GM19238 (cell line): ENCODE measurements around the gene ZDHHC11B.
"Not testable (repeated sequence)": the region's sequence is repeated elsewhere in the genome, so short reads cannot be mapped to it uniquely, and the experiment has no call there.

ENCODE experiments used
- DNase-seq: peaks from one replicate; pipeline ENCODE4 v3.0.0; 2011; ENCODE audit warnings: low spot score; ENCODE audit not compliant: insufficient read length

Gene ZDHHC11B

DNA sequence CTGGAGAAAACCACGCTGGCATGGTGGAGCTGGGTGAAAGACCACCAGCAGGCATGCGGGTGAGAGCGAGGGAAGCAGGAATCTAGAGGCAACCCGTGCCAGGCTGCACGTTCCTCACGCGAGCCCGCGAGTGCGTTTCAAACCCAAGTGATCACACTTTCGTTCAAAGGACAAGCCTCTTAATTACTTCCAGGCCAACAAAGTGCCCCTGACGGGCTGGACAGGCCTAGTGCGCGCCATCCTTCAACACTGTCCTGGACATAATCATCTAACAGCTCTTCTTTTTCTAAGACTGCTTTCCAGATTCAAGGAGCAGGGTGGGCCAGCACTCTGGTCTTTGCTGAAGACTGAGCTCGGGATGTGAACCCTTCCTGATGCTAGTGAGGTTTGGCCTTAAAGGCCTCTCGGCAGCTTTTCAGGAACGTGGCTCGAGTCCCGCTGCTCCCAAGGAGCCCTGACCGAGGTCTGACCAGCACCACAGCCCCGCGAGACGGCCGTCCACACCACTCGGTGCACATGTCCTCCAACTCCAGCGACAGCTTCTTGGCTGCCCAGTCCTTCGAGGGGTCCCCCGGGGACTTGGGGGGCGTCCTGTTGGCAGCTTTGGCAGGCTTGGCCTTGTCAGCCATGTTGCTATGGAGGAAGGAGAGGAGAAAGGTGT lies 14.9 kb downstream of the ZDHHC11B start:
- not testable (repeated sequence) for DNase-seq

DNA sequence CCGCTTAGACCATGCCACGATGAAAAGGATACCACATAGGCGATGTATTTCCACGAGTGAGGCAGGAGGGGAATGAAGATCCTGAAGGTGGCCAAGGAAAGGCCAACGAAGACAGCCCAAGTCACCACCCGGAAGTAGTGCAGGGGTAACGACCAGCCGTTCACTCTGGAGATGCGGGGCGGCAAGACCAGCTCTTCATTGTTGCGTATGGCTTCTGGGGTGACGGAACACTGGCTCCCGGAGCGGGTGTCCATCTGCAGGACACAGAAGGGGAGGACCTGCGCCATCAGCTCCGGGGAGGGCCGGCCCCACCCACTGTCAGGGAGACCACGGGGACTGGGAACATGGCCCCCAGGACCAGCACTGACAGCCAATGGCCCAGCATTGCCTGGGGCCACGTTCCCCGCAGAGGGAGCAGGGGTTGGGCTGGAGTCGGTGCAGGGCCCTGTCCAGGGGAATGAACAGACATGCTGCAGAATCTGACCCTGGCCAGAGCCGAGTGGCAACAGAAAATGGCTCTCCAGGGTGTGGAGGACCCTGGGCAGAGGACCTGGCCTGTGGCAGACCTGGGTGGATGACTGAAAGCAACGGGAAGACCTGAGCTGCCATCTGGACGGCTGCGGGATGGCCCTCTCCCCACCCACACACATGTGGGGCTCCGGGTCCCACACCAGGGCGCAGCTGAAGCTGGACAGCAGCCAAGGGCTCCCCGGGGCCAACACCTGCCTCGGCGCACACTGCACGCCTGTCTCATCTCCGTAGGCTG lies 17.7 kb downstream of the ZDHHC11B start:
- no peak for DNase-seq

DNA sequence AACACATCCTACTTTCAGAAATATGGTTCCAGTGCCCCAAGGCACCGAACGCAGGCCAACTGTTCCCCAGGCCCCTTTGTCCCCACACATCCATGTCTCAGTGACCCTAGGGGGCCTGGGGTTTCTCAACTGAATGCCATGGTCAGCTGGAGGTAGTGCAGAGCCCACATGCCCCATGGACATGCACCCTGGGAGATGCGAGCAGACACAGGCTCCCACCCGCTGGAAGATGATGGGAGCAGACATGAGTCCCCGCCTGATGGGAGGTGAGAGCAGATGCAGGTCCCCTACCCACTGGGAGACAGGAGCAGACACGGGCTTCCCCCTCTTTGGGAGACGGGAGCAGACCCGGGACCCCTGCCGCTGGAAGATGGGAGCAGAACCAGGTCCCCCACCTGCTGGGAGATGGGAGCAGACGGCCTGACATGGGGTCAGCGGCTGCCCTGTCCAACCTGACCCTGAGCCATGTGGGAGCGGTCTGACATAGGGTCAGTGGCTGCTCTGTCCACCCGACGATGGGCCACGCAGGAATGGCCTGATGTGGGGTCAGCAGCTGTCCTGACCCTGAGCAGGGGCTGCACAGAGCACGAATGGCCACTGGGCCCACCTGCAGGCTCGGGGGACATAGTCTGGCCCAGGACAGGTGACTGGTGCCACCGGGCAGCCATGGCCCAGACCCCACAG lies 18.4 kb downstream of the ZDHHC11B start:
- no peak for DNase-seq

DNA sequence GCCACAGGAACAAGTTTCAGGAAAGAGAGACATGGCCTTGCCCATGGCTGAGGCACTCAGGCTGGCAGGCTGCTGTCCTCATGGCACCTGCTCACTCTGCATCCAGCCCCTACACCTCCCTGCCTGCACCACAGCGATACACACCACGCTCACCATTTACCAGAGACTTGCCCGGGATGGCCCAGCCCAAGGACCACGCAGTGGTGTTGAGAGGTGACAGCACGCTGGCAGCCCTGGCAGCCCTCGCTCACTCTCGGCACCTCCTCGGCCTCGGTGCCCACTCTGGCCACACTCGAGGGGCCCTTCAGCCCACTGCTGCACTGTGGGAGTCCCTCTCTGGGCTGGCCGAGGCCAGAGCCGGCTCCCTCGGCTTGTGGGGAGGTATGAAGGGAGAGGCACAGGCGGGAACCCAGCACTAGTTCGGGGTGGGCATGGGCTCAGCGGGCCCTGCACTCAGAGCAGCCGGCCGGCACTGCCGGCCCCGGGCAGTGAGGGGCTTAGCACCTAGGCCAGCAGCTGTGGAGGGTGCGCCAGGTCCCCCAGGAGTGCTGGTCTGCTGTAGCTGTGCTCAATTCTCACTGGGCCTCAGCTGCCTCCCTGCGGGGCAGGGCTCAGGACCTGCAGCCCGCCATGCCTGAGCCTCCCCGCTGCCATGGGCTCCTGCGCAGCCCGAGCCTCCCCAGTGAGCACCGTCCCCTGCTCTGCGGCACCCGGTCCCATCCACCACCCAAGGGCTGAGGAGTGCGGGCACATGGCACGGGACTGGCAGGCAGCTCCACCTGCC lies 20.3 kb downstream of the ZDHHC11B start:
- no peak for DNase-seq

DNA sequence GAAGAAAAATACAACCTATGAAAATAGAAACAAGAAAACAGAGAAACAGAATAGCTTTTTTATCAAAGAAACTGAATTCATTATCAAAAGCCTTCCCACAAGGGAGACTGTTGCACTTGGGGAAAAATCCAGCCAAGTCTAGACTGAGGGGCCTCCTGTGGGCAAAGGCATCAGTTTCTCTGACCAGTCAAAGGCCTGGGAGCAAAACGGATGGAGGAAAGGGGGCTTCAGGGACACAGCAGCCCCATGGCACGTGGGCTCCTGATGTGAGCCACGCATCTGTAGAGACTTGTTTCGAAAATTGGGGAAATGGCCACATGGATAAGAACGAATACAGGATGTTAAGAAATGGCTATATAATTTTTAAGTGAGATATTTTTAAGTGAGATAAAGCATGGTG lies 21.1 kb downstream of the ZDHHC11B start:
- DNase-seq = no peak

DNA sequence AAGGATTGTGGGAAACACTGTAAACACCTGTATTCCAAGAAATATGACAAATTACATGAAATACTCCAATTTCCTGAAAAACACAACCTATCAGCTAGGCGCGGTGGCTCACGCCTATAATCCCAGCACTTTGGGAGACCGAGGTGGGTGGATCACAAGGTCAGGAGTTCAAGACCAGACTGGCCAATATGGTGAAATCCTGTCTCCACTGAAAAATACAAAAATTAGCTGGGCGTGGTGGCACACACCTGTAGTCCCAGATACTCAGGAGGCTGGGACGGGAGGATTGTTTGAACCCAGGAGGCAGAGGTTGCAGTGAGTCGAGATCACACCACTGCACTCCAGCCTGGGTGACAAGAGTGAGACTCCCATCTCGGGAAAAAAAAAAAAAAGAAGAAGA lies 21.5 kb downstream of the ZDHHC11B start:
- not testable (repeated sequence) for DNase-seq

DNA sequence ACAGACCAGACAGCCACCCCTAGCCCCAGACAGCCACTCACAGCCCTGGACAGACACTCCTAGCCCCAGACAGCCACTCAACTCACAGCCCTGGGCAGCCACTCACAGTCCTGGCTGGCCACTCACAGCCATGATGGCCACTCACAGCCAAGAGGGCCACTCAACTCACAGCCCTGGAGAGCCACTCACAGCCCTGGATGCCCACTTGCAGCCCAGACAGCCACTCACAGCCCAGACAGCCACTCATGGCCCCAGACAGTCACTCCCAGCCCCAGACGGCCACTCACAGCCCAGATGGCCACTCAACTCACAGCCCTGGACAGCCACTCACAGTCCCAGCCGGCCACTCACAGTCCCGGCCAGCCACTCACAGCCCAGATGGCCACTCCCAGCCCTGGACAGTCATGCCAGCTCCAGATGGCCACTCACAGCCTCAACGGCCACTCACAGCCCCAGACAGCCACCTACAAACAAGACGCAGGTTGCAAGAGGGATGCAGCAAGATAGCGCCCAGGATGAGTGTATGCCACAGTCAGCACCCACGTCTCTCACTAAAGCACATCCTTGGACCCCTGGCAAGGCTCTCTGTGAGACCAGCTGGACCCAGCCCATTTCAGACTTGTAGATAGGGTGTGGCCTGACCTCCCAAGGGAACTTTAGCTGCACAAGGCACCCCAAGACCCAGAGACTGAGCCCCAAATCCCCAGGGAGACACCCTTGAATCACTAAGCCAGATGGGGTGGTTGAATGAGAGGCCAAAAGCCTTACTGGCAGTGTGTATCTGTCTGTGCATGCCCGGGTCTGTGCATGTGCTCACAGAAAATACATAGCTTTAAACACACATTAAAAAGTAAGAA lies 22.4 kb downstream of the ZDHHC11B start:
- DNase-seq = no peak

DNA sequence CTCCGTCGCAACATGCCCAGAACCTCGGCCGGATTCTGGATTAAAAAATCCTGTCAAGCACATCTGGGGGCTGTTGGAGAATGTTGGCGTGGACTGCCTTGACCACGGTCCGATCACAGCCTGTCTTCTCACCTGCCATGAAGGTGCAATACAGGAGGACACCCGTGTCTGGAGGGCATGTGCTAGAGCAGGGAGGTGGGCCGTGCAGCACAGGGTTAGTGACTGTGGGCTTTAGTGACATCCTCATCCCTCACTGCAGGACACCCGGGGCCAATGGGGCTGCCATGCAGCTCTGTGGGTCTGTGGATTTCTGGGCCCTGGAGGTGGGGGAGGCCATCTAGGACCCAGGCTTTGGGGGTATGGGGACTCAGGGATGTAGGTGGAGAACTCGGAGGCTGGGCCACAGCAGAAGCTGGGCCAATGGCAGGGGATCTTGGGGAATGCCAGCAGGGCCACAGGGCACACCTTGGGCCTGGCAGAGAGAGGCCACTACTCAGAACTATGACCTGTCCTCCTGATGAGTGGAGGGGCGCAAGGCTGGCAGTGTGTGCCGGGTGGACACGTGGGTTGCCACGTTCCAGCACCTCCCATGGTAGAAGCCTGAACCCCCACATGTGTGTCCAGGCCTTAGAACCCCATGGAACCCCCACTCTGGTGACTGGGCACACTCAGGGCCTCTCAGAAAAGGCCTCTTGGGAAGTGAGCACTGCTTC lies 23.3 kb downstream of the ZDHHC11B start:
- no peak for DNase-seq

DNA sequence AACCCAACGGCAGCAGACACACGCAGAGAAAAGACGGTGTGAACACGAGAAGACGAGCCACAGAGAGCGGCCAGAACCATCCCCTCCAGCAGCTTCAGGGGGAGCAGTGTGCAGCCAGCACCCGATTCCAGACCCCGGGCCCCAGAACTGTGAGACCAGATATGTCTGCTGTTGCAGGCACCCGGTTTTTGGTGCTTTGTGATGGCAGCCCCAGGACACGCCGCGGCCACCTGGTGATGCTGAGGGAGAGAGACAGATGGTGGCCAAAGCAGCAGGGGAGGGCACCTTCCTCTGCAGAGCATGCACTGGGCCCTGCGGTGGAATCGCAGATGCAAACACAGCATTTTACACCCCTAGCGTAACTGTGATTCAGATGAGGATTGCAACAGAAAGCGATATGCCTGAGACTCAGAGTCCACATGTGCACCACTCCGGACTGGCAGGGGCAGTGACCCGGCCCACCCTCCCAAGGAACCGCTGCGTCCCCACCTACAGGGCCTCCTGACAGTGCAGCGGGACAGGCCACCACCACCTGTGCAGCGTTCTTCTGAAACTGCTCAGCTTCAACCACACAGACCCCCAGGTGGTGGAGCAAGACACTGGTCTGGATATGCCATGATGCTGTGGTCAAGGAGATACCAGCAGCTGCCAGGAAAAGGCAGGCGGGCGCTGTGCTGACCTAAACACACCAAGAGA lies 24.0 kb downstream of the ZDHHC11B start:
- DNase-seq = no peak

DNA sequence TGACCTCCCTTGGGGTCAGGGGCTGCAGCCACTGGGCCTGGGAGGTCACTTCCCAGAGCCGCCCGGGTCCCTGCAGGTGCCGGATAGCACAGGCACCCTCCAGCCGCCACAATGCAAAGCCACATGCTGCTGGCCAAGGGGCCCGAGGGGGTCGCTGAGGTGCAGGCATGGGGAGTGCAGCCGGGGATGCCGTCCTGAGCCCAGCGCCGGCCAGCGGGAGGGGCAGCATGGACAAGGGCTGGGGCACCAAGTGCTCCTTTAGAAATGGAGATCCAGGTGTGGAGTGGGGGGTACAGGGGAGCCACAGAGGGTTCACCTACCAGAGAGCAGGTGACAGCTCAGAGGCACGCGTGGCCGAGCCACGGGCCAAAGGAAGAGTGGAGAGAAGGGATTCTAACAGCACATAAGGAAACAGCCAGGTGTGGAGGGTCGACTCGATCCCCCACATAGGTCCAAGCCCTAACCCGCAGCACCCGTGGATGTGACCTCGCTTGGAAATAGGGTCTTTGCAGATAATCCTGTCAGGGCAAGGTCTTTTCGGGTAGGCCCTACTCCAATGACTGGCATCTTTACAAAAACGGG lies 24.7 kb downstream of the ZDHHC11B start:
- DNase-seq = no peak

DNA sequence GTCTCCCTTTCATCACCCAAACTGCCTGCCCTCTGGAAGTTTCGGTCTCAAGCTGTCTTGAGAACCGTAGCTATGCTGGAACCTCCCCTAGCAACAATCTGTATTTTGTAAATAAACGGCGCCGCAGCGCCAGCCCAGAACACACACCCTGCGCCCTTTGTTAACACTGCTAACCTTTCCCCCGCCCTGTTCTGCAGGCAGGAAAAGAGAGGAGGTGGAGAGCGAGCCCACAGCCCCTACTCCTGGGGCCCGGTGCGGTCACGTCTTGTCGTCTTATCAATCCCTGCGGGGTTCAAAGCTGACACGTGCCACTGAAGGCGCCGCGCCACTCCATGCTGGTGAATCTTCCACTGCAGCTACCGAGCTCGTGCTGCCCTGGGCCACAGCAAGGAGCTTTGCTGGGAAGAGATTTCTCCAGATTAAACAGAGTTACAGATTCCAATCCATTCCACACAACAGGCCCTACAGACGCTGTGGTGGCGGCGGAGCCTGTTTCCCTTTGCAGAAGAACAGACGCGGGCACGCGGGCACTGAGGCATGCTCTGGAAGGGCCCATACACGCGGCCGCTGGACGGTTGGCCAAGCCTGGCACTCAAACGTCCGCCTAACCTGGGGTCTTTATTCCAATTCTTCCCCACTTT lies 25.3 kb downstream of the ZDHHC11B start:
- DNase-seq = no peak

GRCh38 chr5:758698-759053 lies 25.9 kb downstream of the ZDHHC11B start:
- DNase-seq = no peak

- no peak for DNase-seq
Observed at GRCh38 chr5:757931-758697, 26.4 kb downstream of the ZDHHC11B start.

GRCh38 chr5:757346-757930 lies 27.1 kb downstream of the ZDHHC11B start:
- no peak for DNase-seq

GRCh38 chr5:756865-757345 lies 27.6 kb downstream of the ZDHHC11B start:
- no peak for DNase-seq

DNA sequence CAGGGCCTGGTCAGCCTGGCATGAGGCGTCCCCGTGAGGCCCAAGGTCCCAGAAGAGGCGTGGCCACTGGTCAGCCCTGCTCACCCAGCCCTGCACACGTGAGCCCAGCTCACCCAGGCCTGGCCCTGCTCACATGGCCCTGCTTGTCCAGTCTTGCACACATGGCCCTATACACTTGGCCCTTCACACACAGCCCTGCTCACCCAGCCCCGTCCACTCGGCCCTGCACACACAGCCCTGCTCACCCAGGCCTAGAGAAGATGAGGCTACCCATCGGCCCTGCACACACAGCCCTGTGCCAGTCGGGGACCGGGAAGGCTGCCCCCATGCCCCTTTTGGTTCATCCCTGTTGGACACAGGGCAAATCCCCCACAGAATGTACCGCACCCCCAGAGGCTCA lies 28.4 kb downstream of the ZDHHC11B start:
- DNase-seq = no peak

GRCh38 chr5:754143-754632 lies 30.3 kb downstream of the ZDHHC11B start:
- DNase-seq = not testable (repeated sequence)
